HG02885 (cell line): ENCODE measurements around the gene TRAIP.

Source experiments
- ATAC-seq: cut with Tn5 transposase; IDR thresholded peaks from one replicate; pipeline ENCODE4 v1.9.1; 2021; ENCODE audit warnings: mild to moderate bottlenecking; ENCODE audit not compliant: unreplicated experiment, poor library complexity

TRAIP gene

DNA sequence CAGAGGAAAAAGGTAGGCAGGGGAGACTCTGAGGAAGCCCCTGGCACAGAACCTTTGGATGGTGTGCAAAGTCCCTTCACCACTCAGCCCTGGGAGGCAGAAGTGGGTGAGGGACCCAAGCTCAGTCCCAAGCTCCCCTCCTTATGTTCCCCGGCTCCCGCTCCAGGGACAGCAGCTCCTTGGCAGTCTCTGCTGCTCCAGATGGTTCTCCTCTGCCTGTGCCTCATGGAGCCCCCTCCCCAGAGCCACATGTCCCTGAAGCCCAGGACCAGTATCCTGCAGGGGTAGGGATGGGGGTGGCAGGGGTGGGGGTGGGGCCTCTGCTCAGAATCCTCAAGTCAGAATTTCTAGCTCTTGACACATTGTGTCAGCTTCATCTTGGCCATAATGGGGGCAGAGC is 21.4 kb upstream of the TRAIP start:
- no peak for ATAC-seq

DNA sequence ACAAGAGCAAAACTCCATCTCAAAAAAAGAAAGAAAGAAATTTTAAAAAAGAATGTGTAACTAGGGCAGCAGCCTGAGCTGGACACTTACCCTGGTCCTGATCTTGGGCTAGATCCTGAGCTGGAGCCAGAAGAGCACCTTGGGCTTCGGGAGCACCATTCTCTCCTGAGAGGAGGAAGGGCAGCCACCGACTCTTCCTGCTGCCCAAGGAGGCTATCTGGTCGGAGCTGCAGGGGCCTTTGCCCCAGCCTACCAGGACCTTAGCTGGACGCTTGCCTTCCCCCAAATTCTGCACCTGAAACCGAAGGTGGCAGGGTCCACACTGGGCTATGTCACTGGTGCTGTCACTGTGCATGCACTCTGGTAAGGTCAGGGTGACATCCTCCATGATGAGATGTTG is 20.2 kb upstream of the TRAIP start:
- no peak for ATAC-seq

DNA sequence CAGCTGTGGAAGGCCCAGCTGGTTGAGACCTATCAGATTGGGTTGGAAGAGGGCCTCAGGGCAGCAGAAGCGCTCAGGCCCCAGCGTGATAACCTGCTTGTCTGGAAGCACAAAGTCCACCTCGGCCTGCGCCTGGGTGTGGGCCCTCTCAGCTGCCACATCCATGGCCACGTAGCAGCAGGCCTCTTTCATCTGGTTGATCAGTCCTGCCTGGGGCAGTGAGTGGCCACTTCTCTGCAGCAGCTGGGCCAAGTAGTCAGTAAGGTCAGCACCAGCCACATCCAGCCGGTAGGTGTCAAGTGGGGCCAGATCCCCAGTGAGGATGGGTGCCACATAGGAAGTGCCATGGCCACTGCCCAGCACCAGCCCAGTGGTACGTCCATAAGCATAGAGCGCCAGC is 17.3 kb upstream of the TRAIP start:
- ATAC-seq, result no peak

DNA sequence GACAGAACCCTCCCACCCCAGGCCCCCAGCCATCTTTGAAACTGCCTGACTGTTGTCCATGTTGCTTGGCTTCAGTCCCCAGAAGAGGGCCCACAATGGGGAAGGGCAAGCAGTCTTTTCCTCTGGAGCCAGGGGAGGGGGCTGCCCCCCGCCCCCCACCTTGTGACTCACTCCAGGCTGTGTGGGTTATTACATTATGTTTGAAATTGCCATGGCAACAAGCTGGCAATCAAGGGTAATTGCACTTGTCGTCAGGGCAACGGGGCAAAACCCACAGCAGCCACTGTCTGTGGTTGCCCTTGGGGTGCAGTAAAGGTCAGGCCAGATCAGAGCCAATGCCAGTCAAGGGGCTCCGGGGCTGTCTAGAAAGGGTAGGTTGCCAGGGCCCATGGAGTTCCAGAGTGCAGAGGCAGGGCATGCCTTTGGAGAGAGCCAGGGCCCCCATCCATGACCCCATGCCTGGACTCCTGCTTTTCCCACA is 16.5 kb upstream of the TRAIP start:
- ATAC-seq, result no peak

DNA sequence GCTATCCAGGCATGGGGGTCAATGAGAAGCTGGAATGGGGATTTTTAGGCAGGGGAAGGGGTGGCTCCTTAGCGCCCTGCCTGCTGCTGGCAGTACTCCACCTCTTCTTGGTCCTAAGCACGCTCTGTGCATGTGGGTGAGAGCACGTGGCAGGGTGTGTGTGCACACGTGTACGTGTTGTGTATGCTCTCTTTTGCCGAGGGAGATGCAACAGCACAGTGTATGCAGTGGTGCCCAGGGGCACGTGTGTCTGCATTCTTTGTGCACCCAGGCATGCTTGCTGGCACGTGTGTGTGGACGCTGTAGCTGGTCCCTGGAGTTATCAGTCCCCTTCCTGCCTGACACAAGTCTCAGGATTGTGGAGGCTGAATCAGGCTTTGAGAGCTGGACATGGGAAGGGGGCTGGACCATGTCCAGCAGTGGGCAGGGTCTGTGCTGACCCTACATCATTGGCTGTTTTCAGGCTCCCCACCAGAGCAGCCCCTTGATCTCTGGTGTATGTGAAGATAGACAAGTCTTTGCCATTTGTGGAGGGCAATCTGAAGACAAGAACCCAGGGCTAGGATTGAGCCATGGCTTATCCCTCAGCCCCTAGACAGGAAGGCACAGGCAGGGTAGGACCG is 15.3 kb upstream of the TRAIP start:
- no peak for ATAC-seq

DNA sequence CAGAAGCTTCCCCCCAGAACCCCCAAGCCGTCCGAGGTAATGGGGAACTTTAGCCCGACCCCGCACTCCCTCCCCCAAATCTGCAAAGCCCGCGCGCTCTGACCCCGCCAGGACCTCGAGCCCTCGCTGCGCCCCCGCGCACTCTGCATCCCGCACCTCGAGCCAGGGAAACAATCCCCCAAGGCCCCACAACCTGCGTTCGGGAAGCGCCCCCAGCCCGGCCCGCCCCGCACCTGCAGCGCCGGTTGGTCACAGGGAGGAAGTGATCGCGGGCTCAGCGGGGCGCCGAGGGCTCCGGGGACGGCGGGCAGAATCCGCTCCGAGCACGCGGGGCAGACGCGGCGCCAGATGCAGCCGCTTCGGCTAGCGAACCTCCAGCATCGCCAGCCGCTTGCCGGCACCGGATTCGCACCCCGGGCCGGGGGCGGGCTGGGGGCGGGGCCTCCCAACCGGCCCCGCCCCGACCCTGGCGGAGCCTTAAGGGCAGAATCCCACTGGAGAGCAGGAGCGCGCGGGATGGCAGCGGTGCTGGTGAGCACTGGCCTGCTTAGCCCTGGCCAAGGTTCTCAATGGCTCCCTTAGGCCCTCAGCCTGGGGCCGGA is 13.3 kb upstream of the TRAIP start, which contains the start of gene CAMKV:
Gene CAMKV, minus strand, starts transcription at position 382 of the 602 bp plus-strand sequence. CDS start 7,518 bp downstream, outside the sequence.
- no peak for ATAC-seq

DNA sequence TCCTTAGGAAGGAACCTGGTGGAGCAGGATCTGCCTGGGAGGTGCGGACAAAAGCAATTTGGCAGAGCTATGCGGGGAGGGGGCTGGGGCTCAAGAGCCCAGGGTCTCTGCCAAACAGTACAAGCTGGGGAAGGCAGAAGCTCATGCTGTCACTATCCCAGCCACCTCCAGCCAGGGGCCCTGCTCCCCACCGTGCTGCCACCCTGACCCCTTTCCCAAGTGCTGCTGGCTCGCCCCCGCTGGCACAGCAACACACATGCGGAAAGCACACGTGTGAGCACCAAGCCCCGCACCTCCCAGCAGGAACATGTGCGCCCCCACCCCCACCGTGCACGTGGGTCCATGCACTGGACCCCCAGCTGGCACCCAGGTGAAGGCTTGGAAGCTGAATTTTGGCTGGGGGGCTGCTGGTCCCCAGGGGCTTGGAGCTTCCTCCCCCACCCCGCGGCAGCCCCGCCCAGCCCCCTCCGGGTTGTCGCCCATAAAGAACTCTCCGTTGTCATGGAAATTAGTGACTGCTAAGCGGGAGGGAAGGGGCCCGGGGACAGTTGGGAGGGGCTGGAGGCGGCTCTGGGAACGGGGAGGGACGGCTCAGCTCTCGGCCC is 12.6 kb upstream of the TRAIP start:
- ATAC-seq, result no peak

DNA sequence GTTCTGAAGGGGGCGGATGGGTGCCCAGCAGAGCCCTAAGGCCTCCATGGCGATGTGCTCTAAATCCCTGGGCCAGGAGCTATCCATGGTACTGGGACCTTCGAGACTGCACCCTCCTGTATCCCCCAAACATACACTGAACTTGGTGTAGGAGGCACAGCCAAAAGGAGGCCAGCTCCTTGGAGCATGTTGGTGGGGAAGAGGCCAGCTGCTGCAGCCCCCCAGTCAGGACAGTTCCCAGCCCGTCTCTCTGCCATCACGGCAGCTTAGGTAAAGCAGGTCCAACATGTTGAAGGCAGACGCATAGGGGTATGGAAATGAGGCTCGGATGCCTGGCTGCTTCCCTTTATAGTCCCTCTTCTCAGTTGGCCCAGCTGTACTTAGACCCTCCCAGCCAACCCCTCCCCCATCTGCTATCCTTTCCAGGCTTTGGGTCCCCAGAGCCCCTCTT is 11.5 kb upstream of the TRAIP start:
- ATAC-seq, result no peak

DNA sequence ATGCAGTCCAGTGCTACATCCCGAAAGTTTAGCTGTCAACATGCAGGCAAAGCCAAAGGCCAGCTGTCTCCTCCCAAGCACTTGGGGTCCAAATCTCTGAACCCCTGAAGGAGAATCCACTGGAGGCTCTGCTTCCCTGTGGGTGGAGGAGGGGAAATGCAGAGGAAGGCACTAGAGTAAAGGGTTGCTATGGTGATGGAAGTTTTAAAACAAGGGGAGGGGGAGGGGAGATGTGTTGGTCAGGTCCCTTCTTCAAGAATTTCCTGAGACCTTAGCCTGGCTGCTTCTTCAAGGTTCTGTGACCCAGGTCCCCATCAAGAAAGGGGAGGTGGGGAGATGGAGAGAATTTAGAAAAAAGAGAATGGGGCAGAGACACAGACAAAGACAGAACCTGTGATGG is 11.0 kb upstream of the TRAIP start:
- no peak for ATAC-seq

DNA sequence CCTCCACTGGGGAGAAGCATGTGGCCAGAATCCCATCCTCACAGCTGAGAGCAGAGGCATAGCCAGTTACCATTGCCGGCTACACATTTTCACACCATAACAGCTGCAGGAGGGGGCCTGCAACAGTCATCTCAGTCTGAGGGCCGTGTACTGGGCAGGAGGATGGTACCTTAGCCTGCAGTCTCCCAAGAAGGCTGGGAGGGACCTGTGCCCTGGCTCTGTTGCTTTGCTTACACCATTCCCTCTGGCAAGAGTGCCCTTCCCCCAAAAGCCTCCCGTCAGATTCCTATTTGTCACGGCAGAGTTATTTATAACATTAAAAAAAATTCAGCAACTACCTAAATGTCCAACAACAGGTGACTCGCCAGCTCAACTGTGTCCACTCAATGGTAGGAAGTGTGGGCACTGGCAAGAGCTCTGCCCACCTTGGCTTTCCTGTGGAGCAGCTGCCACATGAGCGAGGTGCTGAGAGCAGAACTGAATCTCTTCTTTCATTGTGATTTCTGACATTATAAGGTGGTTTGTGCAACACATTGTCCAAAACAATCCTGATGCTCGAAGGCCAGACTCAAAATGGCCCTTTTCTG is 8.9 kb upstream of the TRAIP start:
- ATAC-seq, result no peak

DNA sequence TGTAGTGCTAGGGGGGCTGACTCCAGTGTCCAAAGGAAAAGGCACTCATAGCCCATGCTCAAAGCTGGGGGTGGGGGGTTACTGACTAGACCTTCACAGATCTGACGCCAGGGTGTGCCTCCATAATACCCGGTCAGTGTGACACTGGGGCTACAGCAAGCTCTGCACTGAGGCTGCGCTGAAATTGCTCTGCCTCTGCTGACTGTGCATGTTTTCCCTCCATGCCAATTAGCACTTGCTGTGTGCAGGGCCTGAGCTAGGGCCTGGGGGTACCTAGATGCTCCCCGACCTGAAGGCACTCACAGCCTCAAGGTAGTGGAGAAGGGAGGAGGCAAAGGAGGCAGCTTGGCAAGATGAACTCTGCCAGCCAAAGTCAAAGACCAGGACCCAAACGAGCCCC is 8.1 kb upstream of the TRAIP start:
- ATAC-seq, result no peak

DNA sequence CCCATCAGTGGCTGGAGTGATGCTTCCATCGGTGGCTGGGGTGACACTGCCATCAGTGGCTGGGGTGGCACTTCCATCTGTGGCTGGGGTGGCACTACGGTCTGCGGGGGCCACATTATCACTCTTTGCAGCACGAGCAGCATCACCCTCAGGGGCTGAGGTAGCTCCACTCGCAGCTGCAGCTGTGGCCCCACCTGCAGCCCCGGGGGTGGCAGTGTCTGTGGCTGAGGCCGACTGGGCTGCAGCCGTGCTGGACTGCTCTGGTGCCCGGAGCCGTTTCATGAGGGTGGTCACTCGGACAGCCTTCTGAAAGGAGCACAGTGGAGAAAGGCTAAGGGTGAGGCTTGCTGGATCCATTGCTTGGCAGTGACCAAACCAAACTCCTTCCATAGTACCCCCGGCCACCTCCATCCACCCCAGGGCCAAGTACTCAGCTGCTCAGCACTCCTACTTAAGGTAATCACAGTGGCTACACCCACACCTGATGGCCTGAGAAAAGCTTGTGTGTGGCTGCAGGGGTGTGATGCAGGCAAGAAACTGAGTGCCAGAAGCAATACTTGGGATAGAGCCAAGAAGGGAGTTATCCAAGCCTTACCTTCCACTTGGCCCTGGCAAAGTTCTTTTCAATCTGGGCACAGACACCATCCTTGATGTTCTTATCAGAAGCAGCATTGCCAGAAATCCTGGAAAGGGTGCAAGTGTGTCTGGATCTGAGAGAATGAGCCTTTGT is 3.4 kb upstream of the TRAIP start:
- ATAC-seq, result no peak

DNA sequence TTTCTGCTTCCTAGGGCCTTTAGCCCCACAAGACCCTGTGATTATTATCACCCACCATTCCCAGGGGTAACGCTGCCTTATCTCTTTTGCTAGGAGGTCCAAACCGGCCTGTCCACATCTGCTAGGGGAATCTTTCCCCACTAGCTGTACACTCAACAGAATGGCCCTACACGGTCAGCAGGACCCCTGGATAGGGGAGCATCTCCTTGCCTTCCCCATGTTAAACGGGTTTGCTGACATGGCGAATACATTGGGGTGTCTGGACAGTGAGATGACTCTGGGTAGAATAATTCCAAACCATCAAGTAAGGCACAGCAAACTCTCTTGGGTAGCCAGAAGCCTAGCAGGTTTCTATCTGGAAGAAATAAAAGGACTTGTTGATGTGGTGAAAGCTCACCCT is 702 bp downstream of the TRAIP start:
- ATAC-seq, result no peak

DNA sequence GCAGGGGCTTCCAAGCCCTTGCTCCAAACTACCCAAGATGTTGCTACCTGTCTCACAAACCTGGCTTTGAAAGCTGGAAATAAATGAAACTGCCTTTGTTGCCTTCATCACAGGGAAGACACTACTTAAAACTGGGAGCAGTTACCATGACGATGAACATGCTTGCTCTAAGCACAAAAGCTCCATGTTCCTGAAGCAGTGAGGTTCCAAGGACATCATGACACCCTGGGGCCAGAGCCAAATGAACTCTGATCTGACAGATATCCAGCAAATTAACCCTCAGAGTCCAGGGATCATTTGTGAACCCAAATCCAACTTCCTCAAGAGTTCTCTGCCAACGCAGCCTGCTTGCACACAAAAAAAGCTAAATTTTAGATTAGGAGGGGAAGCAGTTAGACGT is 10.7 kb downstream of the TRAIP start:
- ATAC-seq, result no peak

DNA sequence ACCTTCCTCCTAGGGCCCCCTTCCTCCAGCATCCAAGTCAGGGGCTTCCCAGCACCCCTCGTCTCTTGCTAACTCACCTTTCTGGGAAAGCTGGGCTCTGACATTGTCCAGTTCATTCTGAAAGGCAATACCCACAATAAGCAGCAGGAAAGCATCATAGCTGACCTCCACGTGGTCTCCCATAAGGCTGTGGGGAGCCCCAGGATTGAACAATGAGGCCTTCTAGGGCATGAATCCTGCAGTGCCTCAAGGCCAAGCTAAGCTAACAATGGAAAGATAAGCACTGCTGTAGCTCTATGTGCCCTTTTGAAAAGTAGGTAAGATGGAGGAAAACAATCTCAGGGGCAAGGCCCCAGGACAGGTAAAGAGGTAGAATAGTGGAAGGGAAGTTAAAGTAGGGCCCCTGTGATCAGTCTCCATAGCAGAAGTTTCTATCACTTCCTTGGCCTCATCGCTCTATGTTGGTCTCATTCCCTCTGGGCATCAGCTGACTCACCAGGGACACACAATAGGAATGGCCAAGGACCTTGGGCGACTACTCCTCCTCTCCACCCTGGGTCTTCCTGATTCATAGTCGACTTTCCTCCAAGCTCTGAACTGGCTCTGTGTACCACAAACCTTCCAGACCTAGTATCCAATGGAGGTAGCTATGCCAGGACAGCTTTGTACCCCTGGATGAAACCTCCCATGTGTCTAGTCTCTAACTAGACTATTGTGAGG is 11.7 kb downstream of the TRAIP start:
- ATAC-seq, result no peak

DNA sequence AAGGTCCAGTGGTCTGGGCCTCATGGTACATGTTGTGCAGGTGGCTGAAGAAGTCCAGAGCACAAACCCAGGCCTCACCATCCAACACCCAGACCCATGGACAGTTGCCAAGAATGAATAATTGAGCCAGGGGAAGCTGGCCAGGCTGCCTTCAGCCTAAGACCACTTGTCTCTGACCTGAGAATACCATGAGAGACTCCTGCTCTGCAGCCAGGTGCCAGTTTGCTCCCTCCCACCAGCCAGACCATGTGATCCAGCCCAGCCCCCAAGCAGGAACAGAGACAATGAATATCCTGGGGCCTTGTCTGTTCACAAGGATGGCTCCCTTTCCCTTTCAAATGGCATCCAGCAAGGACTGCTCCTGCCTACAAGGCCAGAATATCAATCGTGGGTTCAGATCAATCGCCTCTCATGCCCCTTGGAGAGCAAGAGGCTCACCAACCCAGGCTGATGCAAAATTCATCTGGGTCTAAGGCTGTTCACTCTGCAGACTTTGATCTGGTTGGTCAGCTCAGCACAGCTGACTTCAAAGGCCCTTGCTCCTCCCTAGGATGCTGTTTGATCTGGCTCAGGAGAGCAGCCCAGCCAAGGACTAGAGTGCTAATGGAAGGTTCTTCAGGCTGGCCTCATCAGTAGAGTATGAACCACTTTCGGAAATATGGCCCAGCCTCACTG is 13.4 kb downstream of the TRAIP start:
- ATAC-seq, result no peak

DNA sequence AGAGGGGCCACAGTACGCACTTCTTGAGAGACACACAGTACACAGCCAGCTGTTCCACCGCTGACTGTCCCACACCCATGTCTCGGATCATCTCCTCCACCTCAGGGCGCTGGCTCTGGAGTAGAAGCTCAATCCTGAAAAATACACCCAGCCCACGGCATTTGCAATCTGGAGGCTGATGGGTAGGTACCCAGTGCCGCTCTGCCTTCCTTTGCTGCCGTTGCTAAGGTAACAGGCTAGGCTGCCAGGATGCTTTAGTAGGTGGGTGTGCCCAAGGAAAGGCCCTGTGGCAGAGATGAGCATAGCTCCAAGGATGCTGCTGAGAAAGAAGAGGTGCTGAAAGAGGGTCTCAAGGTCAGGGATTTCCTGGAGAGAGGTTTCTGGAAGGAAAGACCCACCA is 14.6 kb downstream of the TRAIP start:
- ATAC-seq, result no peak

DNA sequence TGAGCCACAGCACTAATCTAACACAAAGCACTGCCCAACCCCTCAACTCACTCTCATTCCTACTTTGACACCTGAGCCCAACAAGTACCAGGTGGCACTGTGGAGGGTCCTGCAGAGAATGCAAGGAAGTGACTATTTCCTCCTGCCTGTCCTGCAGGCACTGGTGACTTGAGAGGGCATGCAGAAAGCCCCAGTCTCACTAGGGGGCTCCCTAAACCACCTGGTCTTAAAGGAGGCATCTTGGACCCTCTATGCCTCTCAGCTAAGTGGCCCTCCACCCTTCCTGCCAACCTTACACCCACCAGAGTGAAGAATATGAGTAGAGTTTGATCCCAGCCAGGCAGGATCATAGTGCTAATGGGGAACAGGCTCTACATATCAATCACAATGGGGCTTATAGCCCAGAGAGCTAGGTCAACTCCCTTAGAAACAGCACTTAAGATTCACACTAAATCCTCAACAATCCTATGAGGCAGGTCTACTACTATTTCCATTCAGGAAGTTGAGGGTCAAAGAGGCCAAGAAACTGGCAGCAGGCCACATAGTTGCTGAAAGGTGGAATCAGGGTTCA is 15.2 kb downstream of the TRAIP start:
- no peak for ATAC-seq

DNA sequence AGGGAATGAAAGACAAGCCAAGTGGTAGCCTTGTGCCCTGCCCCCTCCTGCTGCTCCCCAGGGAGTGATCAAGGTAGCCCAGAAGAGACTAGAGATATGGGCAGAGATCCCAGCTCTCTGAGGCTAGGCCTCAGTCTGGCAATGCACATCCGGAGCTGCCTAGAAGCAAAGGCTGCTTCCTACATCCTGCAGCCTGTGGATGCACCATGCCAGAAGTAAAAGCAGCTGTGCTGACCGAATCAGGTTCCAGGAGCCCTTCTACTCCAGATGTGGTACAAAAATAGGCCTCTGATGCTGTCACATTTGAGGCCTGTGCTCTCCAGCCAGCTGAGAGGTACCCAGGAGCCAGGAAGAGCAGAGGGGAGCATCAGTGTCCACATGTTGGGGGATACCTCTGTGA is 16.0 kb downstream of the TRAIP start:
- ATAC-seq, result no peak
